DMS79 treated with DMSO at 0.1 percent for 48 hours (cell line): Measurements from ENCODE around the gene GMDS.
A peak's percentile ranks its signal among the peaks of the same experiment; 100 is the strongest.

Experiments used
- DNase-seq: peaks from one replicate; lab custom pipeline; 2025; lab: John Stamatoyannopoulos, UW

Gene GMDS

DNA sequence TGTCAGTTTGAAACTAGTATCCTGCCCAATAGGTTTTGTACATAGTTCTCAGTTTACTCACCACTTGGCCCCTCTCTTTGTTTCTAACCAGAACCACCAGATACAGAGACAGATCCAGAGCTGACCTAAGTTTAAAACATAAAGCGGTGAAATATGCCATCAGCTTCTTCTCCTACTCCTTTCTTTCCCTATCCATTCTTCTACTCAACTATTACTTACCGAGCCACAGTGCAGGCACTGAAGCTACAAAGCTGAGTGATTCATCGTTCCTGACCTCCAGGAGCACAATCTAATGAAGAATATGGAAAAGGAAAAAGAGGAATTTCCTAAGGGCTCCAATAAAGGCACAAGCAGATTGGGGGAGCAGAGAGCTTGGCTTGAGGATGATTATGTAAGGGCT is 349.7 kb downstream of the GMDS start:
- DNase-seq: no peak

DNA sequence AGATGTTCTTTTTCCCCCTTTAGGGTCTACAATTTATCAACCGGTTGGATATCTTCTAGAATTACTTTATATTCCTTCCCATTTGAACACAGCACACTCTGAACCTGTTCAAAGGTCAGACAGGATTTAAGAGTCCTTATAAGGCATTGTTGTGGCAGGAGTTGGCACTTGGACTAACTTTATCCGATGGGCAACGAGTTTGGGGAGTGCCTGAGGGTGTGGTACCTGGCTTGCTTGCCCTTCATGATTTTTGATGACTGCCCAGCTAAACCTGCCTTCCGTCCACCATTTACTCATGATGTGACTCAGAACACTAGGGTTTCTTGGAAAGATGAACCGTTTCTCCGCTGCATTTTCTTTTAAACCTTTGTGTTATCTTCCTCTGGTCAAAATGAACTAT is 350.5 kb downstream of the GMDS start:
- no peak for DNase-seq

DNA sequence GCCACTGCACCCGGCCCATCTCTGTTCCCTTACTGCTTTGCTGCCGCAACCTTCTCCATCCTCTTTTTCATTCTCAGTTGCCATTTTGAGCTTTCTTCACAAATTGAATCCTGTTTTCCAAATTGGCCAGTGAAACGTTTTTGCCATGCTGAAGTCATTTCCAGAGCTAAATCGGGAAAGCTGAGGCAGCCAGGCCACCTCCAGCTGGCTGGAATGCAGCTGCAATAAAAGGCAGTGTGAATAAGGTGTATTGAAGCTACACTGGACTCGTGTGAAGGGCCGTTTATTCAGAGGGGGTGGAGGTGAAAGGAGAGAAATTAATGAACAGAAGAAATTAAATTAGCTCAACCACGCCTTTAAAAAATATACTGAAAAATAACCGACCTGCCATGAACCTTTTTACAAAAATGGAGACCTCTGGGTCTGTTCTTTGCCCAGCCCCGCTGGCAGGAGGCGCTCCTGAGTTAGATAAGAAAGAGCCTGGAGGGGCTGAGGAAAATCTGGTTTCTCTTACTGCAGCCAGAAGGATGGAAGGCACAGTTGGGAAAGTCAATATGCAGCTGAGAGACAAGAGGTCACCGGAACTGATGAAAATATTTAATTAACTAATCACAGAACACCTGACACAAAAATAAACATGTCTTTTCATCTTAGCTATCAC is 351.8 kb downstream of the GMDS start:
- DNase-seq: no peak

DNA sequence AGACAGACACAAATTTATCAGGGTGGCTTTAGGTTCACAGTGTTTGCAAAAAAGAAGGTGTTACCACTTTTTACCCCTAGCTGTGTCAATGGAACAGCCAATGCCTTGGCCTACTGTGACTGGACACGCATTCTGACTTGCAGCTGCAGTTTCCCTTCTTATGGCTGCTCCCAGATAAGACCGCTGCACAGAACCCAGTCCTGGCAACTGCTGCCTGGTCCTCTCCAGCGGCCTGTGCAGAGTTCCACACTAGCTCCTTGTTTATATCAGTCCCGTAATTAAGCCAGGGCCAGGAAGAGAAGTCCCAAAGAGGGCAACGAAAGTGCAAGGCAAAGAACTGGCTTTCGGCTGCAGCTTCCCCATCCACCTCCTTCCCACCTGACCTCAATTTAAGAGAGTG is 352.7 kb downstream of the GMDS start:
- no peak for DNase-seq

DNA sequence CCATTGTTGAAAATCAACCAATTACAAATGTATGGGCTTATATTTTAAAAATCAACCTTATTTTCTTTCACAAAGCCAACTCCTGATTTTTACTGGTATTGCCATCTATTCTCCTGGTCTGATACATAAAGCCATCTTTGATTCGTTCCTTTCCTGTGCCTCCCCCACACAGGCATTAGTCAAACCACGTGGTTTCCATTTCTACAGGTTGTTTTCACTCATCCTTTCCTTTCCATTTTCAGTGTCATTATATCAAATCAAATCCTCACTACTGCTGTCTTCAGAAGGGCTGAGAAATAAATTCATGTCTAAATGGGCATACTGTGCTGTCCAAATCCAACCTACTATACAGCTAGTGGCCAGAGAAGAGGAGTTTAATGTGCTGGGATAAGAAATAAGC is 354.4 kb downstream of the GMDS start:
- DNase-seq: no peak

DNA sequence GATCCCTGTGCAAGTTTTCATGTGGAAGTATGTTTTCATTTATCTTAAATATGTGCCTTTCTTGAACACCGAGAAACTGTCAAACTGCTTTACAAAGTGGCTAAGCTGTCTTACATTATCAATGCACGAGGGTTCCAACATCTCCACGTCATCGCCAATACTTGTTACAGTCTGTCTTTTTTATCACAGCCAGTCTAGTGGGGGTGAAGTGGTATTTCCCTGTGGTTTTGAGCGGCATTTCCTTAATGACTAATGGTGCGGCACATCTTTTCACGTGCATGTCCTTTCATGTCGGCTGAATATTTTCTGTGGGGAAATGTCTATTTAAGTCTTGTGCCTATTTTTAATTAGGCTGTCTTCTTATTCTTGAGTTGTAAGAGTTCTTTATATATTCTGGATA is 355.3 kb downstream of the GMDS start:
- no peak for DNase-seq

DNA sequence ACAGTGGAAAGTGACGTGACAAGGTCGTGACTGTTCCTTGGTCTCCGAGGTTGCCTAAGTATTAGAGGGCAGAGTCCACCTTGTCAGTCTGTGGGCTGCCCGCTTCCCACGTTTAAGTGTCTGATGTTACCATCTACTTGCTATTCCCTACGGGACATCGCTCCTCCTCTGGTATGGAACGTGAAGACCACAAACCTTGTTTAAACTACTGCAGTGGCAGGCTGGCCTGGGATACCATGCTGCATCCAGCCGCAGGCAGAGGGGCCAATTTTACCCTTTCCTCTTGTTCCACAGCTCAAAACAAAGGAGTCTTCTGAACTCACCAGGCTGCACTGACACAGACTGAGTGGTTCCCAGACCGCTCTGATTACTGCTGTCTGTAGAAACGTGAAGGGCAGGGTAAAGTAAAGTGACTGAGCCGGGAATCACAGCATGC is 359.8 kb downstream of the GMDS start:
- no peak for DNase-seq

DNA sequence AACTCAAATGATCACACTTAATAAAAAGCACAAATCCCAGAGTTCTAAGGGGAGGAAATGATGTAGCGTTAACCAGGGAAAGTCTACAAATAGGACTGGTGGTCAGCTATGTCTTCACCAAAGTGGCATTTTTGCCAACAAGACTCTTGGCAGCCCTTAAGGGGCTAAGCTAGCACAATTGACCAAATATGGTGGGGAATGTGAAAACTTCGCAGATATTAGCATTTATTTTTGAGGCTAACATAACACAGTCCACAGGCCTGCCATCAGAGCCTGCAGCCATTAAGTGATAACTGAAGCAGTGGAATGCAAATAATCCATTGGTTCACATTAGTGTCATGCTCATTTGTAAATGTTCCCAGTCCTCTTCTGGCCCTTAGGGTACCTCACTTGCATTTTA is 361.1 kb downstream of the GMDS start:
- no peak for DNase-seq

DNA sequence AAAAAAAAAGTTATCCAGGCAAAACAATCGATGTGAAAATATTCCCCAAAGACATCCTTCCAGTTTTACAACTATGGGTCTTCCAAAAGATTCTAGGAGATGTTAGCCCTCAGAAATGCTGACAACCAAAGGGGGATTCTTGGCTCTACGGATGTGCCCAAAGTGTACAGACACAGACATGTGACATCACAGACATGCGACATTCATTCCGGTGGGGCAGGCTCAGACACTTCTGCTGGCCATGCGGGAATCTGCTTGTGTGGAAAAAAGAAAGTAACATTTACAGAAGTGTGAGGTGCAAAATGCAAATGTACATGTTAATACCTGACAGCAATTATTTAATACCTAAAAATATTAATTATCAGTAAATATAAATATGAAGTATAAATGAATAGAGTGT is 367.1 kb downstream of the GMDS start:
- no peak for DNase-seq

DNA sequence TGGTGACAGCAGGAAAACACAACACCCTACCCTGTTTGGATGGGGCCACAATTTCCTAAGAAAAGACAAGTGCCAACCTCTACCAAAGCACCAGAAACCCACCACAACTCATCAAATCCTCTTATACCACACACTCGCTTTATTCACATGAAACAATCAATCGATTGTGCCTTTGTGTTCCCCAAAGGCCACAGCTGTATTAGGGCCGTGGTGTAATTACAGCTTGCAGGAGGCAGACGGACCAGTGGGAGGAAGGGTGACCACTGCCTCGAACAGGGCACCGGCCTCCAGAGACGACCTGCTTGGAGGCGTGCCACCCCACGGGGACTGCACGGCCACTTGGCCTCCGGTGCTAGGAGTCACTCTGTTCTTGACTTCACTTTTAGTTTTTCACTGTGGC is 371.6 kb downstream of the GMDS start:
- DNase-seq: no peak

DNA sequence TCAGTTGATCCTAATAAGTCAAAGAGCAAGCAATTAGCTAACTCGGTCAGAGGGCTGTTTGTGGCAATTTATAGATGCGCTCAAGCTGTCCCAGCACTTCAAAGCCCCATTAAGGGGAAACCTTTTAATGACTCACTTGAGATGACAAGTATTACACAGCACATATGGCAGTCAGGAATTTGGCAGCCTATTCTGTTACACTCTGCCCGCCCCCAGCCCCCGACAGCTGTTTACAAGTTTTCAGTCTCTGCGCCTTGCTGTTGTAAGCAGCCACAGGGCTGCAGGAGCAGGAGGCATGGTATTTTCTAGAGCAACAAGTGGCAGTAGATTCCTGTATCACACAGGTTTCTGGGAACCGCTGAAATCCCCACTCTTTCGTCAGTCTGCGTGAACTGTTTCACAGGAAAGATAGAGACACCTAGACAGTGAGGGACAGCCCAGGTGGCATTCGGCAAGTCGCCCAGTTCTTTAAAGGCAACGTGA is 372.7 kb downstream of the GMDS start:
- DNase-seq: peak; percentile 63

DNA sequence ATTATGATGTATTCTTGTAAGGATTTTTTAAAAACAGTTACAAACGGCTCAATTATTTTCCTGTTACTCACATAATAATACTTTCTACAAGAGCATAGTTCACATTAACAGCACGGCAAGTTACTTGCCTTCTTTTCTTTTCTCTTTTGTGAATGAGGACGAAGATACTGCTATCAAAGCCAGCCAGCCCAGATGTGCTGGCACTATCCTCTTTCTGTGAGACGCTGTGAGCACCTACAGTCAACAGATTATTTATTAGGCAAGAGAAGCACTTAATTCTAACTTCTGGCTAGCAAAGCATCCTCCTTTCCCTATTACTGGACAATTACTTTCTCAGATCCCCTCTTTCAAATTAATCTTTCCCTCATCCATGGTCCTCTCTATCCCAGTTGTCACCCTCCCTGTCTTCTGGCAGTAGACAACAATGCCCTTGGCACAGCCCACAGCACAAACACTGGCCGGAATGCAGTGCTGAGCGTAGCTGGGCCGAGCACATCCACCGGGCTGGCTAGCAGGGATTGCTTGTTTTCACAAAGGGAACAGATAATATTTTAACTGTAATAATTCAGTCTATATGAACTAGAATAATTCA is 373.6 kb downstream of the GMDS start:
- DNase-seq: no peak

DNA sequence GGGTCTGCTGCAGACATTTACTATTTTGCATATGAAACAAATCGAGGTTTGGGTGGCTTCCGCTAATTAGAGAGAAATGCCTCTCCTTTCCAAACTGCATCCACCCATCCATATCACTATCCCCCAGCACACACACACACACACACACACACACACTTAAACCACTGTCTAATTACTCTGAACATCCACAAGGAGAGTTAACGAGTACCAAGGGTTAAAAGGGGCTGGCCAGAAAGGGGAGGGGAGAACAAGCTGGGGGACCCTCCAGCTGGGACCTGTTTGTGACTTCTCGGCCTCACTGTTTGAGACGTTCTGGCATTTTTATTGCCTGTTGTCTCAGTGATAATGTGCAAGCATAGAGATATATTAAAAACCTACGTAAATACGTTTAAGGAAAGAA is 374.5 kb downstream of the GMDS start:
- DNase-seq: no peak

DNA sequence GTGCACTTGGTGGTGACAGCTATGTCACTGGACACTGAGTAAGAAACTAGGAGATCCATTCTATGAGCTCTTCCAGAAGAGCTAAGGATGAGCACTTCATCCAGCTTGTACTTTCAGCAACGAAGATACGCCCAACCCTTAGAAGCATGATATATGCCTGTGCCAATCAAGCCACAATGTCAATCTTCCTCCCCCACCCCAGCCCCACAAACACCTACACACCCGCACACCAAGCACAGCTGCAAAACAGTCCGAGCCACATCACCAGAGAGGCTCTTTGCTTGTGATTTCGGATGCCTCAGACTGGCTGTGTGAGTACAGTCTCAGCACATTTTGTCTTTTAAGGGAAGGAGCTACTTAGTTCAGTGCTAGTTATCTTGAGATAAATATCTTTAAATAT is 375.2 kb downstream of the GMDS start:
- DNase-seq: no peak

DNA sequence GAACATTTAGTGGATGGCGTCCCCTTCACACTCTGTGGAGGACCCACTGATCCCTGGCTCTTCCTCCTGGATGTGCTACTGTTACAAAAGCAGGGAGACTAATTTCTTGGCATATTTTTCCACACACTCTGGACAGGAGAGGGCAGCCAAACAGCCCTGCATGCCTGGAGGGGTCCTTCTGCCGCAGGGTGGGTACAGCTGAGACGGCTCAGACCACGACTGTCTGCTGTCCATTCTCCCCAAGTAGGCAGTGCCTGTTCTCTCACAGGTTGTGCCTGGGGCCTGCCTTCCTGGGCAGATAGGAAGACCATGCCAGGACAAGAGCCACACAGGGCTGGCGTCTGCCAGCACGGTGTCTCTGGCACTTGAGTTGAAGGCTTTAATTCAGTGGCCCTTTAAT is 375.6 kb downstream of the GMDS start:
- no peak for DNase-seq

DNA sequence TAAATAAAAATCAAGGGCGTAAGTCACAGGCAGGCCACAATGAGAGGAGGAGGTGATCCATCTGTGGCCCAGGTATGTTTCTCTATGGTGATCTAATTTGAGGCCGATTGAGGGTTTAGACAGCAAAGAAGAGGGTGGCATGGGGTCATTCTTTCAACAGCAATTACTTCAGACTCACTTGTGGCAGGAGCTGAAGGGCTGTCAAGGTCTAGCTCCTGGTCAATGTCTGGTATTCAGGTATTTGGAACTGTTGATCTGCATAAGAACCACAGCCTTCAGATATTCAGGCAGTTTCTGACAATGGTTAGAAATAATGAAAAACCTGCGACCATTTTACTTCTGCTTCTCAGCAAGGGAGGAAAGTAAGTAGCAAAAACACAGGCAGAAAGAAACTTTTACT is 376.1 kb downstream of the GMDS start:
- DNase-seq: no peak

DNA sequence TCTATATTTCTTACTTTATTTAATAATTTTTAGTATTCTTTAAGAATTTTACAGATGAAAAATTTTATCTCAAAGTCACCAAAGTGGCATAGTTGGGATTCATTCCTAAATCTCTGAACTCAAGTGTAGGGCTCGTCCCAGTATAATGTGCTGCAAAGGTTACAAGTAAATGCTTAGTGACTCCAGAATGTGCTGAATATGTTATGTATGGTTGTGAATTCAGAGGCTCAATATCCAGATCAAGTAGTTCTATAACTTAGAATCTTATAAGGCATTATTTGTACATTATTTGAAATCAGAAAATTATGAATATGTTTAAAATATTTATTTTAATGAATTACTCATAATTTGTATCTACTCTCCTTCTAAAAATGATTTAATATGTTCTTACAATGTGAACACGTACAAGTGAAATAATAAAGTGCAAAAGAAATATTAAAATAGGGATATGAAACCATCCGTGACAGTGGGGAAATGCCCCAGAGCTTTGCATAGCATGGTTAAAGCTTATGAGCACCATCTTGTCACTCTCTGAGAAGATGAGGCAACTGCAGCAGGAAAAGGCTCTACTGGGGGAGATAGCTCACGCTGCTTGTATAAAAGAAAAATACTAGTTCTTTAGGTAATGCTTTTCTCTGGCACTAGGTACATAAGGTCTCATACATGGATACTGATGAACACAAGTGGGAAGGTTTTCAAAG is 376.7 kb downstream of the GMDS start:
- no peak for DNase-seq

DNA sequence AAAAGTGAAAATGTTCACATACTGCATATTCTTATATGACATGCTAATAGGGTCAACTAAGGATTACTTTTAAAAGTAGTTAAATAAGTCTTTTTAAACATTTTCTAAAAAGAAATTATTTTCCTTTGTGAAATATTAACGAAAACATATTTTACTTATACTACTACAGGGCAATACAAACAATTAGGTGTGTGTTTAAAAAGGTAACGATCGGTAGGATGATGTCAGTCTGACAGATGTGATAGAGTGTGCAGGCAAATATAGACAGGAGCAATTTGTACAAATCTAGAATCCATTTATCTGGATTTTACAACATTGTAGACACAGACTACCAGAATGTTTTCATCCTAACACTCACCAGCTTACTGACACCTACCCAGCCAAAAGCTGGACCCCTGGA is 378.2 kb downstream of the GMDS start:
- DNase-seq: no peak

DNA sequence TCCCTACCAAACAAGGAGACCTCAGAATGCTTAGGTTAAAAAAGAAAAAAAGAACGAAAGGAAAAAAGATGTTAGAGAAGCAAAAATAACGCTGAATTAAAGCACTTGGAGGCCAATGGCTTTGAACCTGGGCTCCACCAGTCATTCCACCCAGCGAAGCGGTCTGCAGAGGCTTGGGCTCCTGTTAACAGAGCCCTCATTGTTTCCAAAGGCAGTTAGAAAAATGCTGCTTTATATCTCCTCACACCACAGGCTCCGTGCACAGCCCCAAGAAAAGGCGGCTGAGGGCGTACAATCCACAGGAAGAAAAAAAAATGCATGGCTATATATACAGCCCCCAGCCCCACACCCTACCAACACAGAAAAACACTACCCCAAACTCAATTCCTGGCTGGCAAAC is 379.8 kb downstream of the GMDS start:
- DNase-seq: no peak

DNA sequence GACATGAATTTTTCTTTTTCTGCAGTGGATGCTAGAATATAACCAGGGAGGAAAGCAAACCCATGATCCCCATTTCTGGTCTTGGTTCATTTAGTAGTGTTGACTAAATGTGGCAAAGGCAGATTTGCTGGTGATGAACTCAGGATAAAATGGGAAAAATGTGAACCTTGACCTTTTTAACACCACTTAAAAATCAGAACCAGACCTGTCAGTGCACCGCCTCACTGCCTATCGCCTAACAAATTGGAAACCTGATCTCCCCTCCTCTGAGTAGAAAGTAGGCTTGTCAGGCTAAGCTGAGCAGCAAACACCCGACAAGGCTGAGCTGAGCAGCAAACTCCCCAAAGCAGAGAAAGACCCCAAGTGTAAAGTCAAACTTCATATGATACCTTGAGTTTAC is 380.9 kb downstream of the GMDS start:
- DNase-seq: peak; percentile 5

DNA sequence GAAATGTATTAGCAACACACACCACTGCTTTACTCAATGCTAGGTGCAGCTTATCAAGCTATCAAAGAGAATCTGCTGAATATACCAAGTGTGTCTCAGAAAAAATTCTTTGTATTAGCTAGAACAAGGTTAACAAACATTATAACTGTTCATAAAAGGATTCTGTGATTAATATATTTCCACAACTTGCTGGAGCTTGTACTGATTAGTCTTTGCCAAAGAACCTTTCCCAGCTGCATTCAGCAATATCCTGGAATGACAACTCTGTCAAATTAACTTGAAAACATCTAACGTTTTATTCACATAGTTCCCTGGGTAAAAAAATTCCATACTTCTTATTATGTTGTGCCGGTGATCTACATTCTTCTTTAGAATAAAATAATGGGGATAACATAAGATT is 383.0 kb downstream of the GMDS start:
- no peak for DNase-seq

DNA sequence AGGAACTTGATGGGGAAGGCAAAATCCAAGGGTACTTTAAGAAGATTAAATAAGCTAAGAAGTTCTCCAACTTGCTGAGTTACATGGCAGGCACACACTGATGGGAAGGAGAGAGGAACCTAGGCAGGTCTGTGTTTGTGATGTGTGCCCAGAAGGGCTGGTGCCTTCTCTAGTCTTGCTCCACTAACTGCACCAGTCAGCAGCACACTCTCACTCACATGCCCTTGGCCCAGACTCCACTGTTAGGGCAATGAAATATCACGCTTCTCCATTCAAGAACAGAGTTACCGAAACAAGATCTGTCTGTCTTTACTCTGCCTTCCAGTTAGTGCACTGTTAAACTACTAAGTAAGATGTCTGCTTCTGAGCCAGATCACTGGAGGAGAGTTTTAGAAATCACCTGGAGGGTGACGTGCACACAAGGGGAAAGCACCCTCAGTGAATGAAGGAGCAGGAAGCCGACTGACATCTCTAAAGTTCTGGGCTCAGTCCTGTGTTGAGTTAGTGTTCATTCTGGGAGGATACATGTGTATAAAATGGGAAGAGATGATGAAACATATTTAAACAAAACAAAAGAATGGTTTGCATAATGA is 384.6 kb downstream of the GMDS start:
- no peak for DNase-seq

DNA sequence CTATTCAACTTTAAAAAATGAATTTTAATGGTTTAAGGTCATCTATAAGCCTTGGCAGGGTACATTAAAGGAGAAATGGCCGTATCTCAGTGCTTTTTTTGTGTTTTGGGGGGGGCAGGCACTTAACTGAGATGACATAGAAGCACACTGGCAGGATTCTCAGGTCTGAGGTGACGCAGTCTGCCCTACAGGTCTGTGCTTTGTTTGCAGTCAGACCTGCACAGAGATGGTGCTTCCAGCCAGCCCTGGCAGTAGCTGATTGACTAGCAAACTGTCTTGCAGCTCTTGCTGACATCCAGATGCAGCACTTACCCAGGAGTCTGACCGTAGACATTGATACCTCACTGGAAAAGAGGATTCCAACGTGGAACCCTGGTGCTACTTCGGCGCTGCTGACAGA is 386.5 kb downstream of the GMDS start:
- DNase-seq: no peak
